Heart left ventricle (tissue), 13 donors: ENCODE data around the gene LILRA1.

Experiments used
- POLR2A ChIP-seq, 2 donors: fragments of 450-650 bp; IDR thresholded peaks; one replicate each; pipeline ENCODE4 v1.6.1; 2017; ENCODE audit warnings: antibody characterized with exemption in 2 of 2, mild to moderate bottlenecking in 2 of 2, moderate library complexity in 2 of 2
- TF ChIP-seq, protein P1 (sequence below), 12 donors: fragments of 200-600 bp; sonication (generic) in 4 of 12; IDR thresholded peaks; one replicate each; pipeline versions ENCODE4 v1.5.0 to v1.8.0; 2018 to 2022; ENCODE audit warnings: antibody characterized with exemption in 12 of 12, mild to moderate bottlenecking in 5 of 12
- donor health status: ischemic (EF 13 %, LVEDD 7.1; RV severe dilation, severe dysfunction).
- donor health status: DM: no; HTN: yes; CAD: no.
- donor health status: DM: no; HTN: no; CAD: no.
- donor health status: ischemic (EF 25% LVEDD 6.9; RV normal size, moderate dysfunction).
- donor health status: ischemic (EF 25% LVEDD 5.7; RV mildly dilated, moderate dysfunction).
- donor health status: ischemic (EF 35%, LVEDD 5.7; RV mildly dilated, moderate dysfunction).
- donor health status: nonischemic (EF 11% LVEDD 7.7; RV severe dilation, severe dysfunction).
- donor health status: DM: yes; HTN: yes; CAD: no.
- donor health status: PGD.
- donor health status: ischemic (EF 29% LVEDD 5.4; RV normal size, mild dysfunction).
- donor health status: nonischemic (EF 23%, LVEDD 6.1; RV moderate dilation, normal function).

DNA sequence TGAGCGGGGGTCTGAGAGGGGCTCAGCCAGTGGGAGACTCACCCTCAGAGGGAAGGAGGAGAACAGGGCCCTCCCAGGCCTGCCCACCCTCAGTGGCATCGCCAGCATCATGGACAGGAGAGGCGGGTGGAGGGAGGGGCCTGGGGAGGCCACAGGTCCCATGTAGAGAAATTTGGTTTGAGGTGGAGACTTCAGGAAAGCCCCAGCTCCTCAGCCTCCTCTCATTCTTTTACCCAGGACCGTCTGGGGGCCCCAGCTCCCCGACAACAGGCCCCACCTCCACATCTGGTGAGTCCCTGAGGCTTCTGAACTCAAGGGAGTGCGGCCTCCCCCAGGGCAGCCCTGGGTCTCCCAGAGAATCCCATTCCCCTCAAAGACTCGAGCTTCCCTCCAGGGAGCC is 40.0 kb downstream of the LILRA1 start:
- TF ChIP-seq, protein P1, sequence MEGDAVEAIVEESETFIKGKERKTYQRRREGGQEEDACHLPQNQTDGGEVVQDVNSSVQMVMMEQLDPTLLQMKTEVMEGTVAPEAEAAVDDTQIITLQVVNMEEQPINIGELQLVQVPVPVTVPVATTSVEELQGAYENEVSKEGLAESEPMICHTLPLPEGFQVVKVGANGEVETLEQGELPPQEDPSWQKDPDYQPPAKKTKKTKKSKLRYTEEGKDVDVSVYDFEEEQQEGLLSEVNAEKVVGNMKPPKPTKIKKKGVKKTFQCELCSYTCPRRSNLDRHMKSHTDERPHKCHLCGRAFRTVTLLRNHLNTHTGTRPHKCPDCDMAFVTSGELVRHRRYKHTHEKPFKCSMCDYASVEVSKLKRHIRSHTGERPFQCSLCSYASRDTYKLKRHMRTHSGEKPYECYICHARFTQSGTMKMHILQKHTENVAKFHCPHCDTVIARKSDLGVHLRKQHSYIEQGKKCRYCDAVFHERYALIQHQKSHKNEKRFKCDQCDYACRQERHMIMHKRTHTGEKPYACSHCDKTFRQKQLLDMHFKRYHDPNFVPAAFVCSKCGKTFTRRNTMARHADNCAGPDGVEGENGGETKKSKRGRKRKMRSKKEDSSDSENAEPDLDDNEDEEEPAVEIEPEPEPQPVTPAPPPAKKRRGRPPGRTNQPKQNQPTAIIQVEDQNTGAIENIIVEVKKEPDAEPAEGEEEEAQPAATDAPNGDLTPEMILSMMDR (IDR thresholded peaks at IDR 0.05), result no peak
- TF ChIP-seq POLR2A (IDR thresholded peaks at IDR 0.05), result no peak
